Transverse colon (tissue), 4 donors: ENCODE data around the gene AOC3. TPM values are rescaled to one million over a fixed set of nuclear protein-coding genes. Genes with fewer than 3 reads are reported as not detected.

Experiments used
- small RNA-seq, 4 donors: library from RNA; depleted of rRNA; stranded (forward); fragments of <200 nt; gene quantifications; one replicate each; pipeline ENCODE3, GENCODE V24; 2016
- total RNA-seq, 4 donors: library from RNA; depleted of rRNA; stranded (reverse); fragments of >200 nt; gene quantifications; one replicate each; pipeline ENCODE4 v1.1.0, GENCODE V29; 2016

Gene AOC3
- total RNA-seq, 4 donors from 2014 or later, result 14.3 to 134 (median 35.2) TPM

Small RNAs within 50 kb of the gene (small RNA-seq; reads per million reads assigned to genes)
- gene MIR6781 (0 reads per million in 4 donors), gene RNU6-287P (0 reads per million in 4 donors)

Other genes with a start within 250 kb of the AOC3 start
- gene RETREG3, start 241.8 kb upstream of the AOC3 start, total RNA-seq, result 10 to 100 TPM; 47.2 to 71.8 (median 59.0) TPM
- gene TUBG1, start 241.5 kb upstream of the AOC3 start, total RNA-seq, result 10 to 100 TPM in 2 of 4 donors, 1 to 10 TPM in 2; 6.0 to 27.7 (median 14.3) TPM
- 10 to 100 TPM in 3 of 4 donors, 1 to 10 TPM in 1; 9.6 to 53.1 (median 26.7) TPM for gene TUBG2, start 191.9 kb upstream of the AOC3 start, total RNA-seq
- gene PLEKHH3, start 174.2 kb upstream of the AOC3 start, total RNA-seq, result 10 to 100 TPM in 2 of 4 donors, 1 to 10 TPM in 2; 5.8 to 29.9 (median 9.9) TPM
- 1 to 10 TPM in 1 of 4 donors, under 1 TPM in 1, not detected in 2; 0.82 to 3.5 TPM for gene CCR10, start 169.4 kb upstream of the AOC3 start, total RNA-seq
- gene CNTNAP1, start 168.7 kb upstream of the AOC3 start, total RNA-seq, result 10 to 100 TPM in 2 of 4 donors, 1 to 10 TPM in 2; 3.7 to 43.8 (median 10.1) TPM
- gene EZH1, start 106.2 kb upstream of the AOC3 start, total RNA-seq, result 100 to 1,000 TPM in 1 of 4 donors, 10 to 100 TPM in 3; 30.4 to 159 (median 43.4) TPM
- gene RAMP2, start 90.0 kb upstream of the AOC3 start, total RNA-seq, result 10 to 100 TPM in 2 of 4 donors, 1 to 10 TPM in 2; 6.1 to 88.0 (median 23.4) TPM
- 100 to 1,000 TPM in 1 of 4 donors, 10 to 100 TPM in 3; 58.3 to 111 (median 79.7) TPM for gene VPS25, start 77.8 kb upstream of the AOC3 start, total RNA-seq
- 10 to 100 TPM; 17.9 to 87.6 (median 40.9) TPM for gene WNK4, start 70.6 kb upstream of the AOC3 start, total RNA-seq
- gene COA3, start 52.5 kb upstream of the AOC3 start, total RNA-seq, result 100 to 1,000 TPM; 128 to 400 (median 171) TPM
- gene CNTD1, start 52.3 kb upstream of the AOC3 start, total RNA-seq, result 1 to 10 TPM in 1 of 4 donors, under 1 TPM in 1, not detected in 2; 0.48 to 1.5 TPM
- 100 to 1,000 TPM in 3 of 4 donors, 10 to 100 TPM in 1; 78.2 to 199 (median 120) TPM for gene BECN1, start 26.9 kb upstream of the AOC3 start, total RNA-seq
- gene PSME3, start 17.8 kb upstream of the AOC3 start, total RNA-seq, result 100 to 1,000 TPM in 1 of 4 donors, 10 to 100 TPM in 3; 37.0 to 131 (median 60.4) TPM
- 1 to 10 TPM in 2 of 4 donors, under 1 TPM in 2; 0.55 to 6.0 (median 1.1) TPM for gene AOC2, start 6.6 kb upstream of the AOC3 start, total RNA-seq
- gene G6PC1, start 49.6 kb downstream of the AOC3 start, total RNA-seq, result under 1 TPM in 2 of 4 donors, not detected in 2; 0.32 to 0.68 TPM
- 10 to 100 TPM in 2 of 4 donors, 1 to 10 TPM in 2; 2.6 to 21.9 (median 9.5) TPM for gene AARSD1, start 113.3 kb downstream of the AOC3 start, total RNA-seq
- gene PTGES3L, start 128.9 kb downstream of the AOC3 start, total RNA-seq, result 1 to 10 TPM in 3 of 4 donors, not detected in 1; 3.4 to 8.3 (median 5.1) TPM
- gene RUNDC1, start 129.4 kb downstream of the AOC3 start, total RNA-seq, result 10 to 100 TPM; 18.1 to 43.8 (median 27.8) TPM
- gene RPL27, start 147.2 kb downstream of the AOC3 start, total RNA-seq, result 100 to 1,000 TPM; 243 to 836 (median 677) TPM
- gene IFI35, start 155.6 kb downstream of the AOC3 start, total RNA-seq, result 10 to 100 TPM; 11.5 to 81.1 (median 47.2) TPM
- 10 to 100 TPM; 26.2 to 94.1 (median 65.7) TPM for gene VAT1, start 171.2 kb downstream of the AOC3 start, total RNA-seq
- under 1 TPM in 2 of 4 donors, not detected in 2; 0.41 to 0.64 TPM for gene RND2, start 174.0 kb downstream of the AOC3 start, total RNA-seq